HG03045 (cell line): Measurements from ENCODE around the gene HES5.

Experiments used
- ATAC-seq: cut with Tn5 transposase; IDR thresholded peaks from one replicate; pipeline ENCODE4 v1.9.1; 2021; ENCODE audit warnings: mild to moderate bottlenecking, moderate library complexity; ENCODE audit not compliant: unreplicated experiment

Gene HES5

GRCh38 chr1:2547210-2548067 is 17.4 kb upstream of the HES5 start:
- ATAC-seq: no peak

- peak; percentile 30 for ATAC-seq
These were observed 16.6 kb upstream of the HES5 start for GRCh38 chr1:2546515-2547209.

GRCh38 chr1:2545754-2546514 is 15.9 kb upstream of the HES5 start:
- ATAC-seq: peak; percentile 36

- no peak for ATAC-seq
These were observed 15.0 kb upstream of the HES5 start for GRCh38 chr1:2544875-2545640.

GRCh38 chr1:2544093-2544874 is 14.2 kb upstream of the HES5 start:
- no peak for ATAC-seq

- no peak for ATAC-seq
These were observed 13.6 kb upstream of the HES5 start for GRCh38 chr1:2543543-2544092.

GRCh38 chr1:2542246-2542915 is 12.3 kb upstream of the HES5 start:
- ATAC-seq: no peak

GRCh38 chr1:2541619-2542245 is 11.7 kb upstream of the HES5 start:
- no peak for ATAC-seq

- ATAC-seq: no peak
These were observed 10.9 kb upstream of the HES5 start for GRCh38 chr1:2540816-2541492.

GRCh38 chr1:2539312-2539907 is 9.3 kb upstream of the HES5 start:
- ATAC-seq: no peak

GRCh38 chr1:2538872-2539271 is 8.8 kb upstream of the HES5 start:
- no peak for ATAC-seq

GRCh38 chr1:2538376-2538775 is 8.3 kb upstream of the HES5 start:
- no peak for ATAC-seq

- ATAC-seq: no peak
These were observed 7.7 kb upstream of the HES5 start for GRCh38 chr1:2537784-2538115.

- no peak for ATAC-seq
These were observed 5.9 kb upstream of the HES5 start for GRCh38 chr1:2535981-2536380.

GRCh38 chr1:2535455-2535854 is 5.4 kb upstream of the HES5 start:
- ATAC-seq: no peak

- no peak for ATAC-seq
These were observed 4.8 kb upstream of the HES5 start for GRCh38 chr1:2534687-2535441.

- no peak for ATAC-seq
These were observed 4.2 kb upstream of the HES5 start for GRCh38 chr1:2534315-2534686.
